DMS 273 treated with DMSO at 0.1 percent for 48 hours (cell line): ENCODE results near the gene AFMID.

ENCODE experiments used
- DNase-seq: peaks from one replicate; lab custom pipeline; 2025; lab: John Stamatoyannopoulos, UW

AFMID gene

GRCh38 chr17:78180083-78180482 lies 7.1 kb upstream of the AFMID start:
- no peak for DNase-seq

GRCh38 chr17:78180508-78180907 lies 6.7 kb upstream of the AFMID start:
- no peak for DNase-seq

- DNase-seq = no peak
Measured at GRCh38 chr17:78182504-78182903, 4.7 kb upstream of the AFMID start.

- no peak for DNase-seq
Measured at GRCh38 chr17:78183916-78184315, 3.2 kb upstream of the AFMID start.

- DNase-seq = no peak
Measured at GRCh38 chr17:78184351-78184750, 2.8 kb upstream of the AFMID start.

- DNase-seq = no peak
Measured at GRCh38 chr17:78184868-78185267, 2.3 kb upstream of the AFMID start.

- no peak for DNase-seq
Measured at GRCh38 chr17:78185981-78186691, 1.0 kb upstream of the AFMID start.

- DNase-seq = no peak
Measured at GRCh38 chr17:78196716-78197115, 9.6 kb downstream of the AFMID start.

- DNase-seq = peak; percentile 48
Measured at GRCh38 chr17:78197147-78197832, 10.1 kb downstream of the AFMID start.

GRCh38 chr17:78200451-78200850 lies 13.3 kb downstream of the AFMID start:
- DNase-seq = no peak

GRCh38 chr17:78202666-78203065 lies 15.5 kb downstream of the AFMID start:
- DNase-seq = no peak

- no peak for DNase-seq
Measured at GRCh38 chr17:78204387-78205123, 17.4 kb downstream of the AFMID start.

GRCh38 chr17:78205124-78205775 lies 18.1 kb downstream of the AFMID start:
- DNase-seq = no peak

- no peak for DNase-seq
Measured at GRCh38 chr17:78206298-78206697, 19.1 kb downstream of the AFMID start.

GRCh38 chr17:78208486-78208885 lies 21.3 kb downstream of the AFMID start:
- no peak for DNase-seq

GRCh38 chr17:78210111-78210510 lies 22.9 kb downstream of the AFMID start:
- DNase-seq = no peak

- no peak for DNase-seq
Measured at GRCh38 chr17:78211032-78211431, 23.9 kb downstream of the AFMID start.

GRCh38 chr17:78214016-78214705 lies 27.0 kb downstream of the AFMID start, which contains the start of gene BIRC5:
Gene BIRC5, plus strand, starts transcription at chr17:78214253. Its CDS starts 64 bp downstream, at chr17:78214317.
- peak; percentile 73 for DNase-seq

- DNase-seq = no peak
Measured at GRCh38 chr17:78214706-78215061, 27.5 kb downstream of the AFMID start.

GRCh38 chr17:78219396-78220150 lies 32.4 kb downstream of the AFMID start:
- no peak for DNase-seq

- no peak for DNase-seq
Measured at GRCh38 chr17:78223061-78223460, 35.9 kb downstream of the AFMID start.
